HepG2 (cell line): ENCODE measurements around the gene IFT22. TPM values are rescaled to one million over a fixed set of nuclear protein-coding genes. Genes with fewer than 3 reads are reported as not detected.
"Not testable (repeated sequence)": the region's sequence is repeated elsewhere in the genome, so short reads cannot be mapped to it uniquely, and the experiment has no call there.

Experiments used
- ATAC-seq: fragments of 200-7000 bp; cut with Tn5 transposase; 3 replicates; pipeline ENCODE4 v1.9.1; 2020; ENCODE audit warnings: mild to moderate bottlenecking, moderate library complexity
- BruUV-seq: library from RNA; stranded (reverse); fragments of 400-500 nt; replicated peaks from 2 replicates; lab custom pipeline; 2021; lab: Mats Ljungman, UMichigan
- CTCF ChIA-PET: fragments of 300-600 bp; formaldehyde crosslinking; extraction: SDS; loops from one replicate; lab custom pipeline; 2021; ENCODE audit warnings: low total read pairs, inconsistent platforms, low intra/inter-chr PET ratio; lab: Yijun Ruan, JAX
- POLR2A ChIA-PET: fragments of 350-600 bp; sonication (Branson Sonifier 250); formaldehyde crosslinking; loops from one replicate; lab custom pipeline; 2020; ENCODE audit warnings: antibody characterized with exemption, inconsistent platforms; lab: Yijun Ruan, JAX
- DNase-seq: peaks from one replicate; pipeline ENCODE4 v3.0.0-alpha.2; 2015; ENCODE audit warnings: low spot score
- FAIRE-seq: peaks from 3 replicates; lab custom pipeline; 2011; peaks lifted over from hg19 to GRCh38; lab: Jason Lieb, UNC
- H2AFZ ChIP-seq: one replicate; pipeline ENCODE4 v1.6.1; 2011; ENCODE audit warnings: low read length, inconsistent platforms
- H3K27ac ChIP-seq: fragments of 300-600 bp; 3 replicates; pipeline ENCODE4 v1.8.0; 2011; ENCODE audit warnings: mixed run types, mild to moderate bottlenecking, mixed read lengths, low read length, inconsistent platforms; ENCODE audit not compliant: insufficient read depth; ENCODE audit errors: extremely low read length
- H3K27me3 ChIP-seq, 2 experiments: fragments of 200-600 bp in 1 of 2; 2 replicates in 1 of 2; 3 replicates in 1 of 2; pipeline versions ENCODE4 v1.6.0 to v1.8.0; 2011; ENCODE audit warnings: low read length in 2 of 2, mild to moderate bottlenecking in 2 of 2, moderate library complexity in 2 of 2, inconsistent platforms in 1 of 2; ENCODE audit not compliant: insufficient read depth in 2 of 2, control insufficient read depth in 1 of 2
- H3K36me3 ChIP-seq, 2 experiments: fragments of 200-600 bp in 1 of 2; replicated peaks in 1 of 2; 2 replicates in 1 of 2; 3 replicates in 1 of 2; pipeline versions ENCODE4 v1.5.1 to v1.8.0; 2011; ENCODE audit warnings: low read length in 2 of 2, inconsistent platforms in 1 of 2; ENCODE audit not compliant: insufficient read depth in 2 of 2, control insufficient read depth in 1 of 2
- H3K4me1 ChIP-seq: 2 replicates; pipeline ENCODE4 v1.5.1; 2012; ENCODE audit warnings: low read length, inconsistent platforms; ENCODE audit not compliant: insufficient read depth
- H3K4me2 ChIP-seq: 2 replicates; pipeline ENCODE4 v1.6.0; 2011; ENCODE audit warnings: low read depth, low read length, inconsistent platforms
- H3K4me3 ChIP-seq, 3 experiments: fragments of 200-600 bp in 1 of 3; sonication (generic), shearing (Covaris generic) in 1 of 3; replicated peaks in 1 of 3; 2 replicates each; pipeline ENCODE4 v1.5.1; 2011 to 2016; ENCODE audit warnings: low read length in 3 of 3, inconsistent platforms in 2 of 3, low read depth in 2 of 3, mild to moderate bottlenecking in 2 of 3, control low read depth in 1 of 3, mixed read lengths in 1 of 3; ENCODE audit not compliant: insufficient read depth in 1 of 3
- H3K79me2 ChIP-seq: one replicate; pipeline ENCODE4 v1.6.1; 2011; ENCODE audit warnings: low read length, inconsistent platforms; ENCODE audit not compliant: insufficient read depth
- H3K9ac ChIP-seq: 2 replicates; pipeline ENCODE4 v1.6.0; 2011; ENCODE audit warnings: mild to moderate bottlenecking, low read depth, low read length, inconsistent platforms; ENCODE audit not compliant: insufficient read depth
- H3K9me3 ChIP-seq: 2 replicates; pipeline ENCODE4 v1.5.1; 2012; ENCODE audit warnings: mild to moderate bottlenecking, low read length
- H4K20me1 ChIP-seq: 2 replicates; pipeline ENCODE4 v1.6.0; 2011; ENCODE audit warnings: inconsistent platforms, mild to moderate bottlenecking, low read length, moderate library complexity; ENCODE audit not compliant: insufficient read depth
- EP300 ChIP-seq, 3 experiments: sonication (generic) in 1 of 3; formaldehyde crosslinking in 1 of 3; IDR thresholded peaks; 2 replicates each; pipeline versions ENCODE4 v1.5.1 to v1.6.1; 2011 to 2020; ENCODE audit warnings: low read depth in 2 of 3, low read length in 2 of 3, borderline replicate concordance in 1 of 3, improper control_type of control experiment in 1 of 3, mild to moderate bottlenecking in 1 of 3, missing genetic modification reagents in 1 of 3, moderate library complexity in 1 of 3
- GABPA ChIP-seq, 2 experiments: IDR thresholded peaks; 2 replicates each; pipeline ENCODE4 v1.6.1; 2011 to 2016; ENCODE audit warnings: low read depth in 2 of 2, low read length in 1 of 2, missing biosample characterization in 1 of 2, missing genetic modification characterization in 1 of 2
- PATZ1 ChIP-seq: sonication (generic); formaldehyde crosslinking; IDR thresholded peaks from 2 replicates; pipeline ENCODE4 v1.4.0; 2020; ENCODE audit warnings: missing genetic modification reagents
- WGBS: methylation state at CpG from one replicate; pipeline ENCODE4 v1.1.6; 2017; ENCODE audit warnings: low lambda C conversion rate; 5-methylcytosine and 5-hydroxymethylcytosine counted together
- in situ Hi-C: cut with HindIII; loops from 2 replicates; pipeline ENCODE4 v1.10.0; 2017; ENCODE audit warnings: low pct_unique_long_range_greater_than_20kb; ENCODE audit not compliant: extremely low pct_ligation_motif_present
- intact Hi-C: fragments of 100-400 bp; cut with micrococcal nuclease; formaldehyde crosslinking; loops from one replicate; pipeline ENCODE4 v1.10.0; 2022; ENCODE audit not compliant: unreplicated experiment
- polyA plus RNA-seq, 8 experiments: library from polyadenylated mRNA; depleted of rRNA in 3 of 8; stranded (reverse) in 7 of 8; unstranded in 1 of 8; fragments of >200 nt; fragmentation: Illumina TruSeq in 4 of 8; extraction: Trizol in 4 of 8; gene quantifications; 2 replicates each; pipeline versions ENCODE4 v1.2.1 to v1.2.3, GENCODE V29; 2011 to 2016; ENCODE audit warnings: low read depth in 4 of 8, missing spikeins in 1 of 8, mixed read lengths in 1 of 8; ENCODE audit not compliant: insufficient read depth in 1 of 8
- total RNA-seq, 5 experiments: library from RNA; depleted of rRNA; stranded (reverse); fragments of >200 nt; fragmentation: Illumina TruSeq; extraction: Trizol; gene quantifications; 2 replicates each; pipeline ENCODE4 v1.2.3, GENCODE V29; 2016; ENCODE audit warnings: low read depth in 1 of 5

IFT22 gene
- total and polyA plus RNA-seq, 2 of the 13 experiments (the other 11 are each of a cell fraction or from before 2014, with no cell fraction given): 8.9 to 14.5 TPM

GRCh38 chr7:101287032-101287431, 34.6 kb downstream of the IFT22 start:
- H3K27ac ChIP-seq: no peak overlapping the region
- FAIRE-seq (no peak), ATAC-seq (no peak), DNase-seq (no peak)
- no peaks in the 10 kb centered on the region for H4K20me1 ChIP-seq
- H3K9ac ChIP-seq: no peak overlapping the region
- no peaks in the 10 kb centered on the region for H3K79me2 ChIP-seq
- no peak overlapping the region for H3K4me3 ChIP-seq
- BruUV-seq: no TSS peak
- peaks cover 23% of the 10 kb centered on the region for H3K4me1 ChIP-seq
- intact Hi-C loops (no loop called here), in situ Hi-C loops (loop anchor here (5.0 to 25.0 kb wide), 2 partner anchors 400 to 1305 kb away; partner anchors contain the start of genes ACHE, SRRT and UFSP1)
- H2AFZ ChIP-seq: no peak overlapping the region
- POLR2A ChIA-PET: interaction anchor here (0.6 kb wide), 1 partner anchor 69 kb away, joined by 5 read pairs; the partner anchor contains the start of gene ZNHIT1
- no peaks in the 10 kb centered on the region for H3K36me3 ChIP-seq
- H3K27me3 ChIP-seq: peaks cover 0 to 12% of the 10 kb centered on the region in 2 experiments; a peak in 2 of 5 replicates
- 70% methylated on average over 4 of the region's 6 CpGs for WGBS
- TF ChIP-seq EP300 (IDR thresholded peaks at IDR 0.05; ENCODE audit: low read depth in 2 of 2, low read length in 2 of 2) (no peak), EP300 (CRISPR knock-in tag; IDR thresholded peaks at IDR 0.05; ENCODE audit: borderline replicate concordance) (no peak), GABPA (IDR thresholded peaks at IDR 0.05; ENCODE audit: low read depth, low read length) (no peak), GABPA (CRISPR knock-in tag; IDR thresholded peaks at IDR 0.05; ENCODE audit: low read depth) (0 out of 2 replicates have a peak, but pooled peaks have one; percentile 19), PATZ1 (CRISPR knock-in tag) (no peak)
- no peak overlapping the region for H3K4me2 ChIP-seq
- CTCF ChIA-PET: no interaction called here
- H3K9me3 ChIP-seq: no peaks in the 10 kb centered on the region

GRCh38 chr7:101285880-101286279, 35.7 kb downstream of the IFT22 start:
- H3K36me3 ChIP-seq, H3K4me3 ChIP-seq, POLR2A ChIA-PET, H3K9me3 ChIP-seq, H4K20me1 ChIP-seq, FAIRE-seq, H3K9ac ChIP-seq, intact Hi-C loops, H3K79me2 ChIP-seq, H3K27me3 ChIP-seq, H2AFZ ChIP-seq, BruUV-seq, ATAC-seq, DNase-seq, CTCF ChIA-PET, H3K27ac ChIP-seq, H3K4me2 ChIP-seq: not testable (repeated sequence)
- 57% methylated on average over 3 of the region's 3 CpGs for WGBS
- H3K4me1 ChIP-seq: peaks cover 23% of the 10 kb centered on the region
- in situ Hi-C loops: loop anchor here (5.0 to 25.0 kb wide), 2 partner anchors 399 to 1304 kb away; partner anchors contain the start of genes ACHE, SRRT and UFSP1
